ENCODE results near the gene ARID1B. TPM values are rescaled to one million over a fixed set of nuclear protein-coding genes. Genes with fewer than 3 reads are reported as not detected.

The ARID1B gene
- polyA plus RNA-seq, 1 donor = 66.0 TPM

DNA sequence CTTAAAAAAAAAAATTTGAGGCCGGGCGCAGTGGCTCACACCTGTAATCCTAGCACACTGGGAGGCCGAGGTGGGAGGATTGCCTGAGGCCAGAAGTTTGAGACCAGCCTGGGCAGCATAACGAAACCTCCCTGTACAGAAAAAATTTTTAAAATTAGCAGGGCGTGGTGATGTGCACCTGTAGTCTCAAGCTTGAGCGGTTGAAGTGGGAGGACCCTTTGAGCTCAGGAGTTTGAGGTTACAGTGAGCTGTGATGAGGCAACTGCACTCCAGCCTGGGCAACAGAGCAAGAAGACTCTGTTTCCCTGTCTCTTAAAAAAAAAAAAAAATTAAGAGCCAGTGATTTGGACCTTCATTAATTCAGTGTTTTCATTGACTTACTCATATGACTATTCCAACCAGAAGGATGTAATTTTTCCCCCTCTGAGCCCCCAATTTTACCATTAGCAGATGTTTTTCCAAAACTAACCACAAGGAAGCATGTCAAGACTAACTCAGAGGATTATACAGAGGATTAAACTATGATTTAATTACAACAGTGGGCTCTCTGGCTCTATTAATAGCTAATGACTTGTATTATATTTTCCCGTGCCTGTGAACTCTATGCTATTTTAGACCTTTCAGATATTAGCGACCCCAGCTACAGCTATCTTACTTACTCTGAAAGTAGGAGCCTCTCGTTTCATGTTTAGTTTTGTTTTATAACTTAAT is 75.1 kb downstream of the ARID1B start:
- no peak for DNase-seq (ENCODE audit: low read depth)

DNA sequence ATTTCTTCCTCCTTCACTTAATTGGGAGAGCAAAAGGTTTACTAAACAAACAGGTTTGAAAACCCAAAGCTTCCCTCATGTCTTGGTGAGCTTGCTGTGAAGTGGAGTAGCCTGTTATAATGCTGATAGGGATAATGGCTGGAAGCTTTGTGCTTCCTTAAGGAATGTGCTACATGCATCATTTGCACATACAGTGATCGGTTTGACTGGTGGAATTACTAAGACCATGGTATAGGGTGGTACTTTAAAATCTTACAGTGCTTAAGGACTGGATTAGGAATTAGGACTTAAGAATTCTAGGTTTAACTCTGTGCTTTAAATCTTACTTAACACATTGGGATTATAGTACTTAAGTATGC is 75.7 kb downstream of the ARID1B start:
- no peak for DNase-seq (ENCODE audit: low read depth)

DNA sequence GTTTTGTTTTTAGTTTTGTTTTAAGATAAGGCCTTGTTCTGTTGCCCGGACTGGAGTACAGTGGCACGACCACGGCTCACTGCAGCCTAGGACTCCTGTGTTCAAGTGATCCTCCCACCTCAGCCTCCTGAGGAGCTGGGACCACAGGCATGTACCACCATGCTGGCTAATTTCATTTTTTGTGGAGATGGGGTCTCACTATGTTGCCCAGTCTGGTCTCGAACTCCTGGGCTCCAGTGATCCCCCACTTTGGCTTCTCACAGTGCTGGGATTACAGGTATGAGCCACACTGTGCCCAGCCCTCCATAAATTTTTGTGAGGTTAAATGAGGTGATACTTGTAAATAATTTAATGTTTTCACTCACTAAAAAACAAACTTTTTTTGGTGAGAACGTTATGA is 76.6 kb downstream of the ARID1B start:
- DNase-seq (ENCODE audit: low read depth) = no peak

DNA sequence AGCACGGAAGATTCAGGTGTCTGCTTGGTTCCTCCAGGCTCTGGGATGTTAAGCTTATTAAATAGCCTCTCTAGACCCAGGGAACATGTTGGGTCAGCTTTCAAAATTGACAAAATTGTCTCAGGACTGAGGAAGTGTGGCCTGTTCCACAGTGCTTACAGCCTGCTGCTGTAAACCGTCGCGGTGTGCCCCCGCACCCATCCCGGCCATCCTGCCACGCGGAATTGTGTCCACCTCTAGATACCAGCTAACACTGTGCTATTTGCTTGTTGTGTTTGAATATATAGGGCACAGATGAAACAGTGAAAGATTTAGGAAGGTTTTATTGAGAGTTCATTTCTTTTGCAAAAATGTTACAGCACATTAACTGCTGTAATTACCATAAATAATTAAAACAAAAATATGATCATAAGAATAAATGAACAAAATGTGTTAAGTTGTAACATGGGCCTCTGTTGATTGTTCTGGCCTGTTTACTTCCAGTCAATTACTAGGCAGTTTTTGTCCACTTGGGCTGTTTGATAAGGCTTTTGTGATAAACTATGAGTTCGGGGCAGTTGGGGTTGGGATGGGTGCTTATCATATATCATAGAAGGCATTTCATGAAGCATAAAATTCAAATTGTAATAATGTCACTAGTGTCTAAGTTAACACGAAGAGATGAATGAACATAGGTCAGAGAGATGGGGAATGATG is 77.4 kb downstream of the ARID1B start:
- no peak for DNase-seq (ENCODE audit: low read depth)

DNA sequence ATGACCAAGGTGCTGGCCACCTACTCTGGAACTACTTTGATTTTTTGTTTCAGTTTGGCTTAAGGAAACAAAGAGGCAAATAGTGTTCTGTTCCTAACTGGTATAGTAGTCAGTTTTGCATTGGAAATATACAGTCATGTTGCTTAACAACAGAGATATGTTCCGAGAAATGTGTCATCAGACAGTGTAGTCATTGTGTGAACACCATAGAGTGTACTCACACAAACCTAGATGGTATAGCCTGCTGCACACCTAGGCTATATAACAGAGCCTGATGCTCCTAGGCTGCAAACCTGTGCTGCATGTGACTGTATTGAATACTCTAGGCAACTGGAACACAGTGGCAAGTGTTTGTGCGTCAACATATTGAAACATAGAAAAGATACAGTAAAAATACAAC is 80.4 kb downstream of the ARID1B start:
- no peak for DNase-seq (ENCODE audit: low read depth)

DNA sequence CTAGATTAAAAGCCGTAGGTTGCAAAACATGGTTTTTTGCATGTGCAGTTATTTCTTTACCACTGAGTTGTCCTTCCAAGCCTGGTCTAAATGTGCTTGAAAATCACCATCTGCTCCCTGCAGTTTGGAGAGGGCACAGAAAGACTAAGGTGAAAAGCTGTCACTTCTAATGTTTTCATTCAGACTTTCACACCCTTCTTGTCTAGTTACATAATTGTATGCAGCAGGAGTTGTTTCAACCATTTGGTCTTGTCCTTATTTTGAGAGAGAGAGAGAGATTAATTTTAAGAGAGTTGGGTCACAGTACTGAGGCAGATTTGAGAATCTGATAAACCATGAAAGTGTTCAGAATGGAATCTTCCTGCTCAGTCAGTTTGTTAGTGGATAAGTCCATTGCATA is 82.5 kb downstream of the ARID1B start:
- no peak for DNase-seq (ENCODE audit: low read depth)

DNA sequence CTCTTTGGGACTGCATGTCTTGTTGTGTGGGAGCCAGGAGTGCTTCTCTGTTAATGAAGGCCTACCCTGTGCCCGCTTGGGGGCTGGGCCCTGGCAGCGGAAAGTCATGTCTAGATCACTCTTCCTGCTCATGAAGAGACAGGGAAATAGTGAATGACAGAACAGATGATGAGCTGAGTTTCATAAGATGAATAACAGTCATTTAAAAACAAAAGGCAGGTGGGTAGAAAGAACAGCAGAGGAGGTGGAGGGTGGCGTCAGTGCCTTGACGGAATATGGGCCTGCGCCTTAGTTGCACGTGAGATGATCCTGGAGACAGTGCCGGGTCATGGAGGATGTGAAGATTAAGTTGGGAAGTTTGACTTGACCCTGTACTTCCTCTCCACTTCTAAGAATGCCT is 85.5 kb downstream of the ARID1B start:
- no peak for DNase-seq (ENCODE audit: low read depth)

DNA sequence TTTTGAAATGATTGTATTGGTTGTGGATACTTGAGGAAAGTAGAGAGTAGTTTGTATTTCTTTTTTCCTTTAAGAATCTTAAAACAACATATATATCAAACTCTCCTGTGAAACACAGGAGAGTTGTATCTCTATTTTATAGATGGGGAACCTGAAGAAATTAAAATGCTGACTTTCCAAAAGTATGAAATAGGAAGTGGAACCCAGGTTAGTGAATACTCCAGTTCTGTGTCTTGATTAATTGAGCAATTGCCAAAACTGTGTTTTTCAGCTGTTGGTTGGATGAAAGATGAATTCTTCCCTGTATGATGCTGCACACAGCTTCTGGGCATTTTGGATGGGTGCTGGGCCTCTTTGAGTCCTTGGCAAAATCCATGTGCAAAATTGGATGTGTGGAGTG is 86.3 kb downstream of the ARID1B start:
- no peak for DNase-seq (ENCODE audit: low read depth)

DNA sequence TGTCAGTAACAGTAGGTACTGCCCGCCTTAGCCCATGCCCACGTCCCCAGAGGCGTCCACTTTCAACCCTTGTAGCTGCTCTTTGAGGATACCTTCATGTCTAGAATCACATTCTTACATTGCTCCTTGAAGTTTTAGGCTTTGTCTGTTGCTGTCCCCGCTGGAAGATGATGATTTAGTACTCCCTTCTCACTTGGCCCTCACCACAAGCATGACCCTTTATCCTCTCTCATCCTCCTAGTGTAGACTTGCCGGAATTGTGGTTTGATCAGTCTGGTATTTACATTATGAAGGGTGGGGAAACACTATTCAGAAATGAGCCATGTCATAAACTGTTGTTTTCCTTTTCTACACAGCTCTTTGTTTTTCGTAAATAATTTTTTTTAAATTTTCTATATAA is 87.4 kb downstream of the ARID1B start:
- DNase-seq (ENCODE audit: low read depth) = no peak

DNA sequence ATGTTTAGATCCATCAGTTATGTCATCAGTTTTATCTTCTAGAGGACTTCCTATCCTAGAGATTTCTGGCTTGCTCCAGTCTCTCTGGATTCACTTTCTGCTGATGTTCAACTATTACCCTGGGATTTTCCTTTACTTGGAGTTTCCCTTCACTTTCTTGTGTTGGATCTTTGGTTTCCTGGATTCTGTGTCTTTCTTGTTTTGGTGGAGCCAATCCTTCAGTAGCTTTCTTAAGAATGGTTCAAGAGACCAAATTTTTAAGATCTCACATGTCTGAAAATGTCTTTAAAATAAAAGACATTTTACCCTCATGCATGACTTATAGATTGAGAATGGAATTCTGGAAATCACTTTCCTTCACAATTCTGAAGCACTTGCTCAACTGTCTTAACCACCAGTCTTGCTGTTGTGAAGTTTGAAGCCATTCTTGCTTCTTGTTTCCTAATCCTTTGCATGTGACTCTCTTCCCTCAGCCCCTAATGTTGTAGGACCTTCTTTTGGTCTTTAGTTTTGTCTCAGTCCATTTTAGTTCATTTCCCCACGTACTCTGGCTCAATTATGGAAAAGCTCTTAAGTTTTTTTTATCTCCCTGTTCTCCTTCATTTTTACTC is 87.9 kb downstream of the ARID1B start:
- no peak for DNase-seq (ENCODE audit: low read depth)

DNA sequence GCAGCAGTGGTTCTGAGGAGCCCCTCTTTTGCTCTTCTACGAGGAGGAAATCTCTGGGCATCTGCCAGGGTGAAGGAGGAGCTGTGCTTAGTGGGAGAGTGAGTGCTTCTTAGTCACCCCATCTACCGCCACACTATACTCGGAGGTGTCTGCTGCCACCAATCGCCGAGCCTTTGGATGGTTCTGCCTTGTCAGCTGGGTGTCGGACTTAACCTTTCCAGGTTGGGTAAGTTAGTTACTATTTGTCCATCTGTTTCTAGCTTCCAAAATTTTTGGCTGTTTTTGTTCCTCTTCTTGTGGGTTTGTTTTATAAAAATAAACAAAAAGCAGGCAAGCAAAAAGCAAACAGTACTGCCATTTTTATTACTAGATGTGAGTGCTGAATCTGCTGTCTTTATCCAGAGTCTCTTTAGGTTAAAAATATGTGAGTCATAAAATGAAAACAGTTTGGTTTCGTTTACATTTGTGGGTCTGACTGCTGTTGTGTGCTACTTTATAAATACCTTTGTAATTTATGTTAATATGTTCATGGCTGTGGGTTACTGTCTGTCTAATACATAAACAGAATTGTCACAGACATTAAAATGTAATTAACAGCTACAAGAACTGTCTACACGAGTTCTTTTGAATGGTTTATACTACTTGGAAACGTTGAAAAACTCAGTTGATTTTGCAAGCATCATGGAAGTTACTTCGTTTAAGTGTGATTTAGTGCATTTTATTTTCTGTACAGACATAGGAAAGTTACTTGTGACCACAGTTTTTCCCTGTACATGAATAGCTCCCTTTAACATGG is 89.2 kb downstream of the ARID1B start:
- no peak for DNase-seq (ENCODE audit: low read depth)

DNA sequence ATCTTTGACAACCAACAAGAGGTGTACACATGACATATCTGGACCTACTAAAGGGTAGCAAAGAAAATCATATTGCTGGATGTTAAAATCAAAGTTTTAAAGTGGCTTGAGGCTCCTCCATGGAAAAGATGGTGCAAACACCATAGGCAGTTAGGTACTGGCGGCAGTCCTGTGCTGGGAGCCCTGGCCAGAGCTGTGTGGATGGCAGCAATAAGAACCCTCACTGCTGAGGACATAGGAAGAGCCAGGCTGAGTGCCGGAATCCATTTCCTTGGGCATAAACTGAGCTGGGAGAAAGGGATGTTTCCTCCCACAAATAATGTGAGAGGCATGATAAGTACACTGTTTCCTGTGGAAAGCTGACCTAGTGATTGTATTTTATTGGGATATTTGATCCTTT is 89.9 kb downstream of the ARID1B start:
- no peak for DNase-seq (ENCODE audit: low read depth)

DNA sequence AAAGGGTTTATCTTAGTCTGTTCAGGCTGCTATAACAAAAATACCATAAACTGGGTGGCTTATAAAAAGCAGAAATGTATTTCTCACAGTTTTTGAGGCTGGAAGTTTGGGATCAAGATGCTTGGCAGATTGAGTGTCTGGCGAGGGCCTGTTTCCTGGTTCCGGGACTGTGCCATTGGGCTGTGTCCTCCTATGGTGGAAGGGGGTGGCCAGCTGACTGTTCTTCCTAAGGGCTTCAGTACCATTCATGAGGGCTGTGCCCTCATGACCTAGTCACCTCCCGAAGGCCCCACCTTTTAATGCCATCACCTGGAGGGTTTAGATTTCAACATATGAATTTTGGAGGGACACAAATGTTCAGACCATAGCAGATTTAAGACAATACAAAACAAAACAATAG is 91.2 kb downstream of the ARID1B start:
- DNase-seq (ENCODE audit: low read depth) = no peak

DNA sequence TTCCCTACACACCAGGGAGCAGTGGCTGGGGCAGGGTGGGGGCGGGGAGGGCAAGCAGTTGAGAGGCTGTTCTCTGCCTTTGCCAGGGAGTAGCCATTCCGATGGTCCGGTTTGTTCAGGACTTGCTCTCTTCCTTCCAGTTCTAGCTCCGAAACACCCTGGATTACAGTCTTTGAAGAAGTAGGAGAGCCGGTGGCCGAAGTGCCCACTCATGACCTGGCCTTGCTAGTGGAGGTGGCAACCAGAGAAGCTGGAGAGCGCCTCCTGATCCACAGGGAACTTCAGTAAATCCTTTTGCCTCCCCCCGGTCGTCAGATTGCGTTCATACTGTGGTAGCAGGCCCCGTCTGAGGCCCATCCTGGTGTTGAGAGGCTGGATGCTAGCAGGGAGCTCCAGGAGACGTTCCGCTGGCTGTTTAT is 92.8 kb downstream of the ARID1B start:
- DNase-seq (ENCODE audit: low read depth) = no peak

DNA sequence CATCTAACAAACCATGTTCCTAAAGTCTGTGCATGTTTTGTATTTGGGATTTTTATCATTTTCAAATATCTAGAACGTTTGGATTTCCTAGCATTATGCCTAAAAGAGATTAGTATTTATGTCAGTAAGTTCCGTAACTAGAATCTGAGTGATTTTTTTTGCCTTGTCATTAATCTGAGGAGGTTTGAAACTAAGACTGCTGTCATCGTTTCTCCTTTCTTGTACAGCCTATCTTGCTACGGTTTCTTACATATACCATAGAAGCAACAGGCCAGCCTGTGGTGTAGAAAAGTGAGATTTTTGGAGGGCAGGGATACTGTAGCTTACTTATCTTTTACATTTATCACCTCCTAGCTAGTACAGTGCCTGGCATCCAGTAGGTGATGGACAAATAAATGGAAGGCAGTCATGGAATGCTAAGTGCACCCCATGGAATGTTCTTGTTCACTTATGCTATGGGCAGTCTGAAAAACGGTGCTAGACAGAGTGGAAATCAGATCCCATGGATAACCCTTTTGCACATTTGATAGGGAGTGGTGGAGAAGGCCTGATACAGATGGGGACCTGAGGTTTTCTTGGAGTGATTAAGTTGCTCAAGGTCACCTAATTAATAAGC is 93.9 kb downstream of the ARID1B start:
- no peak for DNase-seq (ENCODE audit: low read depth)

DNA sequence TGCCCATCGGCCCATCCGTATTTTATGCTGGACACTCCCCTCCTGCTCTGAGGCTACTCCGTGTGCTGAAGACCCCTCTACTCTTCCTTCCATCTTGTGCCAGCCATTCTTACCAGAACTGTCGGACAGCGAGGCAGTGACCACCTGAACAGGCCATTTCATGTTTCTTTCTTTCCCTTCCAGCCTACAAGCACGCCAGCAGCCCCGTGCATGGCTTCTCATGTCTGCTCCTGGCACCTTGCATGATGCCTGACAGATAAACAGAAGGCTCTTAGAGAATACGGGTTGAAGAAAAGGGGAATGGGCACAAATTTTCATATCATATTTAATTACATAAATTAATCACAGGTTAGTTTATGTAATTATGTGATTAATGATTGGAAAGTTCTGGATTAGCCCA is 95.7 kb downstream of the ARID1B start:
- DNase-seq (ENCODE audit: low read depth) = no peak

DNA sequence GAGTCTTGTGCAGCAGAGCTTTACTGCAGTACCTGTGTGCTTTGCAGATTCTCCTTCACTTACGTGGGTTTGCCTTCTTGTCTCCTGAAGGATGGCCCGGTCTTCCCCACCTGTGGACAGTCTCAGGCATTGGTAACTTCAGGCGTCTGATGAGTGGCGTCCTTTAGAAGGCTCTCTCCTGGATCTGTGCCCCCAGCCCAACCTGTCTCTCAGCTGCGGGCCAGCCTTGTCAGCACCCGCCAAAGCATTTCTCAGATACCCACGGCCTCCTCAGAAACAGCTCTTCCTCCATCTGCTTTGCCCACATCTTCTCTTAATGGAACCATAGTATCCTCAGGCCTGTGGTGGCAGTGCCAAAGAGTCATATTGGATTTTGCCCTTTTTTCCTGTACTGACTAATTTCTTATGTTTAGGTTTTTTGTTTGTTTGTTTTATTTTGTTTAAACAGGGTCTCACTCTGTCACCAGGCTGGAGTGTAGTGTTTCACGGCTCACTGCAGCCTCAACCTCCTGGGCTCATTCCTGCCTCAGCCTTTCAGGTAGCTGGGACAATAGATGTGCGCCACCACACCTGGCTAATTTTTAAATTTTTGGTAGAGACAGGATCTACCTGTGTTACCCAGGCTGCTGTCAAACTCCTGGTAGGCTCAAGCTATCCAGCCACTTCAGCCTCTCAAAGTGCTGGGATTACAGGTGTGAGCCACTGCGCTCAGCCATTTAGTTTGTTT is 96.6 kb downstream of the ARID1B start:
- DNase-seq (ENCODE audit: low read depth) = no peak

DNA sequence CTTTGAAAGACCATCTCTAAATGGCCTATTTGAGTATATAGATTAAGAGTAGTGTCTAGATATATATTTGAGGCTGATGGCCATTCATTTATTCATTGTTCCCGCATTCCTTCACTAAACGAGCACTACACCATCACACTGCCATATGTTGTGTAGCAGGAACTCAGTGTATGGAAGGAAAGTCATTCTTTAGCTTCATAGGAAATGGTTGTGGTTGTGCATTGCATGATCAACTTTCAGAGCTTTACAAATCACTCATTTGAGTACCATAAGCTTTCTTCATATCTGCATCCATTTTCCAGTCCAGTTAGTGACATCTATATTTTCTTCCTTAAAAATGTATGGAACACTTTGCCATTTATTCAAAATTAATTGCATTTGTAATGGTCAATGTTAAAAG is 97.9 kb downstream of the ARID1B start:
- DNase-seq (ENCODE audit: low read depth) = no peak

DNA sequence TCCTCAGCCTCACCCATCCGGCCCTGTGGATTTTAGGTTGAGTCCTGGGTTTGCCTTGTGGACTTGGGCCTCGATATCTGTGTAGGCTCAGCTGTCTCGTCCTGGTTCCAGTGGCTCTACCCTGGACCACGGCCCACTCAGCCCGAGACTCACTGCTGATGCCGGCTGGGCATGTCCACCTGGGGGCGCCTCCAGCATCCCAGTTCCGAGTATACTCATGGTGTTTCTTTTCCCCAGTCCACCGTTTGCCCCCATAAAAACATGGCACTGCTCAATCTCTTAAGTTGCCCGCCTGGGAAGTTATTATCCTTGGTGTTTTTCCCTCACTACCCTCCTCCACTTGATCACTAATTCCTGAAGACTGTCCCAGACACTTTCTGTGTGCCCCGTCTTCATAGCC is 99.1 kb downstream of the ARID1B start:
- DNase-seq (ENCODE audit: low read depth) = no peak

DNA sequence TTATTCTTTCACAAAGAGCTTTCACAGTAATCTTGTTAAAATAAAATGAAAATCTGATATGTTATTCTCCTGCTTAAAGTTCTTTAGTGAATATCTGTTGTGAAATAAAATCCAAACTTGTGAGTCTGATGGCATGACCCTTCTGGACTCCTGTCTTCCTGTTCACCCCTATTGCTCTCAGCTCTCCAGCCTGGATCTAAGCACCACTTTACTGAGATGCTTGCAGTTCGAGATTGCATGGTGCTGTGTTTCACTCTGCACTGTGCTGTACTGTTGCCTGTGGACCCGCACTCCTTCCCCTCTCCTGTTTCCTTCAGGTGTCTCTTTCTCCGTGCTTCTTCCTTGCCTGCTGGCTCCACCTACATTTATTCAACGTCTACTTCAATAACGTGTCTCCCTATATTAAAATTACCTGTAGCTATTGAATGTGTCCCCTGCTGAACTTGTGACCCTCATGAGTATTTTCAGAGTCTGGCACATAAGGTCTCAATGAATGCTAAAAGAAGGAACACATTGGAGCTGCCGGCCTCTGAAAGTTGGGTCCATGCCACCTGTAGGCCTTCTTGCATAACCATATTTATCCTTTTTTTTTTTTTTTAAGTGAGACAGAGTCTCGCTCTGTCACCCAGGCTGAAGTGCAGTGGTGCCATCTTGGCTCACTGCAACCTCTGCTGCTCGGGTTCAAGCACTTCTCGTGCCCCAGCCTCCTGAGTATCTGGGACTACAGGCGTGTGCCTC is 100.1 kb downstream of the ARID1B start:
- no peak for DNase-seq (ENCODE audit: low read depth)

DNA sequence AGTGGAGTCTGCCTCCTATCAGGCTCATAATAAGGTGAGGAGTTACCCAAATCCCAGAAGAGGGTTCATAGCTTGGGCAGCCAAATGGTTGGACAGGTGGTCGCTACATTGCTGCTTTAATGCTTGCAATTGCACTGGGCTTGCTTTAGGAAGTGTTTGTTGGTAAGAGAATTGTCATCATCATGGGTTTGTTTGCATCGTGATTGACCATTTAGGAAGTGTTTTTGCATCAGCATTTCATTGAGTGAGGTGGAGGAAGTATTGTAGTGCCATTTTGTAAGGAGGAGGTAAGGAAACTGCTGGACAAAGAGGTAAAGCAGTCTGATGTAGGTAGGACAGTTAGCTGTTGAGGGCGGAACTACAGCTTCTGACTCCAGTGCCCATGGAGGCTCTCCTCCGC is 101.5 kb downstream of the ARID1B start:
- no peak for DNase-seq (ENCODE audit: low read depth)

All from forelimb muscle (tissue), 1 donor.